ENCODE measurements around the gene RPS6KA3.

Gene RPS6KA3

GRCh38 chrX:20212486-20213089, 54.1 kb downstream of the RPS6KA3 start:
- no peak overlapping the region for H3K9ac ChIP-seq (ENCODE audit: low read length)
- H3K9me3 ChIP-seq (ENCODE audit: insufficient read depth, low read length), result no peaks in the 10 kb centered on the region
- H3K4me1 ChIP-seq (ENCODE audit: low read length), result peaks cover 7% of the 10 kb centered on the region
- no peaks in the 10 kb centered on the region for H3K27me3 ChIP-seq (ENCODE audit: low read depth, low read length)
- H3K4me2 ChIP-seq (ENCODE audit: low read length), result no peak overlapping the region
- H2AFZ ChIP-seq (ENCODE audit: low read depth, low read length), result no peak overlapping the region
- peaks cover 10% of the 10 kb centered on the region; the same call in 1 of the 2 replicates for H4K20me1 ChIP-seq (ENCODE audit: insufficient read depth, low read length)
- H3K27ac ChIP-seq (ENCODE audit: low read length), result no peak overlapping the region
- no peak overlapping the region for H3K4me3 ChIP-seq (ENCODE audit: low read length)
- peaks cover 14% of the 10 kb centered on the region for H3K79me2 ChIP-seq (ENCODE audit: low read length)
- H3K36me3 ChIP-seq (replicated peaks; ENCODE audit: low read depth, low read length), result peaks cover 6% of the 10 kb centered on the region
- TF ChIP-seq EZH2phosphoT487 (IDR thresholded peaks at IDR 0.05; ENCODE audit: low read depth) (no peak), CTCF (IDR thresholded peaks at IDR 0.05; ENCODE audit: low read depth, low read length) (no peak)

- no peaks in the 10 kb centered on the region for H3K27me3 ChIP-seq (ENCODE audit: low read depth, low read length)
- H3K36me3 ChIP-seq (replicated peaks; ENCODE audit: low read depth, low read length), result peaks cover 13% of the 10 kb centered on the region
- H3K4me2 ChIP-seq (ENCODE audit: low read length), result no peak overlapping the region
- H3K4me3 ChIP-seq (ENCODE audit: low read length), result no peak overlapping the region
- no peak overlapping the region for H2AFZ ChIP-seq (ENCODE audit: low read depth, low read length)
- peaks cover 16% of the 10 kb centered on the region for H4K20me1 ChIP-seq (ENCODE audit: insufficient read depth, low read length)
- H3K27ac ChIP-seq (ENCODE audit: low read length), result no peak overlapping the region
- H3K79me2 ChIP-seq (ENCODE audit: low read length), result peaks cover 11% of the 10 kb centered on the region
- TF ChIP-seq EZH2phosphoT487 (IDR thresholded peaks at IDR 0.05; ENCODE audit: low read depth), result no peak
- no peak for TF ChIP-seq CTCF (IDR thresholded peaks at IDR 0.05; ENCODE audit: low read depth, low read length)
- H3K9ac ChIP-seq (ENCODE audit: low read length), result no peak overlapping the region
- H3K4me1 ChIP-seq (ENCODE audit: low read length), result peaks cover 12% of the 10 kb centered on the region
- no peaks in the 10 kb centered on the region for H3K9me3 ChIP-seq (ENCODE audit: insufficient read depth, low read length)
These were observed 55.4 kb downstream of the RPS6KA3 start for GRCh38 chrX:20211261-20211786.

- Histone ChIP-seq H3K27ac (ENCODE audit: low read length) (no peak overlapping the region), H3K9ac (ENCODE audit: low read length) (no peak overlapping the region), H2AFZ (ENCODE audit: low read depth, low read length) (no peak overlapping the region), H3K36me3 (replicated peaks; ENCODE audit: low read depth, low read length) (peaks cover 26% of the 10 kb centered on the region), H3K79me2 (ENCODE audit: low read length) (no peaks in the 10 kb centered on the region), H3K27me3 (ENCODE audit: low read depth, low read length) (no peaks in the 10 kb centered on the region), H3K9me3 (ENCODE audit: insufficient read depth, low read length) (no peaks in the 10 kb centered on the region), H4K20me1 (ENCODE audit: insufficient read depth, low read length) (peaks cover 19% of the 10 kb centered on the region), H3K4me1 (ENCODE audit: low read length) (peaks cover 11% of the 10 kb centered on the region), H3K4me3 (ENCODE audit: low read length) (no peak overlapping the region), H3K4me2 (ENCODE audit: low read length) (no peak overlapping the region; the same call in 1 of the 2 replicates)
- TF ChIP-seq CTCF (IDR thresholded peaks at IDR 0.05; ENCODE audit: low read depth, low read length), result no peak
These were observed 60.6 kb downstream of the RPS6KA3 start for GRCh38 chrX:20205927-20206708.

GRCh38 chrX:20204351-20204750, 62.4 kb downstream of the RPS6KA3 start:
- H3K4me2 ChIP-seq (ENCODE audit: low read length), result no peak overlapping the region
- H3K9ac ChIP-seq (ENCODE audit: low read length), result no peak overlapping the region
- no peaks in the 10 kb centered on the region for H3K79me2 ChIP-seq (ENCODE audit: low read length)
- H3K27me3 ChIP-seq (ENCODE audit: low read depth, low read length), result no peaks in the 10 kb centered on the region
- no peaks in the 10 kb centered on the region for H3K9me3 ChIP-seq (ENCODE audit: insufficient read depth, low read length)
- H3K27ac ChIP-seq (ENCODE audit: low read length), result no peak overlapping the region
- no peak for TF ChIP-seq EZH2phosphoT487 (IDR thresholded peaks at IDR 0.05; ENCODE audit: low read depth)
- no peak for TF ChIP-seq CTCF (IDR thresholded peaks at IDR 0.05; ENCODE audit: low read depth, low read length)
- H4K20me1 ChIP-seq (ENCODE audit: insufficient read depth, low read length), result peaks cover 13% of the 10 kb centered on the region
- no peak overlapping the region for H3K4me3 ChIP-seq (ENCODE audit: low read length)
- H3K4me1 ChIP-seq (ENCODE audit: low read length), result peaks cover 11% of the 10 kb centered on the region
- H2AFZ ChIP-seq (ENCODE audit: low read depth, low read length), result no peak overlapping the region
- peaks cover 26% of the 10 kb centered on the region for H3K36me3 ChIP-seq (replicated peaks; ENCODE audit: low read depth, low read length)

Data from OCI-LY3 (cell line).